IMR-90 (cell line): ENCODE data around the gene NUDT3. TPM values are rescaled to one million over a fixed set of nuclear protein-coding genes. Genes with fewer than 3 reads are reported as not detected.

Experiments
- ATAC-seq: fragments of 200-7000 bp; cut with Tn5 transposase; 2 replicates; pipeline ENCODE4 v1.9.1; 2020; ENCODE audit warnings: low read depth, mild to moderate bottlenecking, moderate library complexity
- BruUV-seq: library from RNA; stranded (reverse); fragments of 400-500 nt; replicated peaks from 2 replicates; lab custom pipeline; 2021; lab: Mats Ljungman, UMichigan
- CTCF ChIA-PET: fragments of 300-600 bp; formaldehyde crosslinking; extraction: SDS; loops from one replicate; lab custom pipeline; 2021; ENCODE audit warnings: antibody characterized with exemption; lab: Yijun Ruan, JAX
- POLR2A ChIA-PET: fragments of 300-600 bp; sonication (Branson Sonifier 250); formaldehyde crosslinking; loops from one replicate; lab custom pipeline; 2022; ENCODE audit warnings: antibody characterized with exemption; ENCODE audit not compliant: unreplicated experiment; lab: Charles Lee
- DNase-seq: peaks from one replicate; pipeline ENCODE4 v3.0.0; 2013
- H2AFZ ChIP-seq: replicated peaks from 2 replicates; pipeline ENCODE3; 2013; ENCODE audit warnings: low read length, mild to moderate bottlenecking; ENCODE audit not compliant: poor library complexity
- H2AK5ac ChIP-seq: 2 replicates; pipeline ENCODE4 v1.6.1; 2013; ENCODE audit warnings: low read depth, low read length, inconsistent platforms
- H2AK9ac ChIP-seq: replicated peaks from 2 replicates; pipeline ENCODE3; 2013; ENCODE audit warnings: mild to moderate bottlenecking, low read depth, low read length, moderate library complexity; ENCODE audit not compliant: poor library complexity
- H2BK120ac ChIP-seq: 2 replicates; pipeline ENCODE4 v1.6.1; 2013; ENCODE audit warnings: low read depth, low read length, inconsistent platforms
- H2BK15ac ChIP-seq: 3 replicates; pipeline ENCODE4 v1.6.1; 2013; ENCODE audit warnings: low read depth, low read length, inconsistent platforms
- H2BK20ac ChIP-seq: 2 replicates; pipeline ENCODE4 v1.6.1; 2013; ENCODE audit warnings: low read depth, mild to moderate bottlenecking, inconsistent platforms, low read length, moderate library complexity
- H2BK5ac ChIP-seq: 2 replicates; pipeline ENCODE4 v1.6.1; 2013; ENCODE audit warnings: mild to moderate bottlenecking, low read depth, low read length, inconsistent platforms; ENCODE audit not compliant: poor library complexity, severe bottlenecking
- H3K14ac ChIP-seq: replicated peaks from 2 replicates; pipeline ENCODE4 v1.6.1; 2013; ENCODE audit warnings: low read depth, low read length, inconsistent platforms
- H3K18ac ChIP-seq: 2 replicates; pipeline ENCODE4 v1.6.1; 2013; ENCODE audit warnings: low read depth, low read length, control low read depth
- H3K23ac ChIP-seq: 2 replicates; pipeline ENCODE4 v1.6.1; 2013; ENCODE audit warnings: low read depth, low read length, inconsistent platforms
- H3K27ac ChIP-seq: 2 replicates; pipeline ENCODE4 v1.5.1; 2013; ENCODE audit warnings: mild to moderate bottlenecking, control low read depth, low read length; ENCODE audit not compliant: insufficient read depth
- H3K27me3 ChIP-seq: 2 replicates; pipeline ENCODE4 v1.6.1; 2013; ENCODE audit warnings: low read length; ENCODE audit not compliant: control insufficient read depth, insufficient read depth
- H3K36me3 ChIP-seq: 2 replicates; pipeline ENCODE4 v1.6.1; 2013; ENCODE audit warnings: low read length, mixed read lengths; ENCODE audit not compliant: control insufficient read depth, insufficient read depth
- H3K4ac ChIP-seq: 2 replicates; pipeline ENCODE4 v1.6.1; 2013; ENCODE audit warnings: low read depth, low read length, inconsistent platforms
- H3K4me1 ChIP-seq: 2 replicates; pipeline ENCODE4 v1.6.1; 2013; ENCODE audit warnings: low read length, mixed read lengths; ENCODE audit not compliant: control insufficient read depth, insufficient read depth
- H3K4me2 ChIP-seq: 2 replicates; pipeline ENCODE4 v1.6.1; 2013; ENCODE audit warnings: low read depth, mild to moderate bottlenecking, control low read depth, low read length, moderate library complexity
- H3K4me3 ChIP-seq: 2 replicates; pipeline ENCODE4 v1.5.1; 2013; ENCODE audit warnings: low read depth, mild to moderate bottlenecking, control low read depth, low read length, moderate library complexity; ENCODE audit not compliant: insufficient read depth
- H3K56ac ChIP-seq: 2 replicates; pipeline ENCODE4 v1.6.1; 2013; ENCODE audit warnings: low read length, inconsistent platforms; ENCODE audit not compliant: insufficient read depth; ENCODE audit errors: extremely low read depth
- H3K79me1 ChIP-seq, 2 experiments: 2 replicates each; pipeline ENCODE4 v1.6.1; 2013; ENCODE audit warnings: low read length in 2 of 2, inconsistent platforms in 1 of 2, low read depth in 1 of 2
- H3K9ac ChIP-seq: 2 replicates; pipeline ENCODE4 v1.6.1; 2013; ENCODE audit warnings: low read depth, low read length, control low read depth
- H3K9me1 ChIP-seq: 2 replicates; pipeline ENCODE4 v1.6.1; 2013; ENCODE audit warnings: low read length, inconsistent platforms; ENCODE audit not compliant: insufficient read depth
- H3K9me3 ChIP-seq: 2 replicates; pipeline ENCODE4 v1.6.1; 2013; ENCODE audit warnings: low read length; ENCODE audit not compliant: control insufficient read depth, insufficient read depth
- H4K20me1 ChIP-seq: 2 replicates; pipeline ENCODE4 v1.6.1; 2013; ENCODE audit warnings: low read length, inconsistent platforms; ENCODE audit not compliant: insufficient read depth
- H4K5ac ChIP-seq: 2 replicates; pipeline ENCODE4 v1.6.1; 2013; ENCODE audit warnings: mild to moderate bottlenecking, low read depth, low read length, control low read depth
- H4K8ac ChIP-seq, 2 experiments: 2 replicates each; pipeline ENCODE4 v1.6.1; 2013; ENCODE audit warnings: low read depth in 2 of 2, low read length in 2 of 2, control low read depth in 1 of 2, inconsistent platforms in 1 of 2
- H4K91ac ChIP-seq: 2 replicates; pipeline ENCODE4 v1.6.1; 2013; ENCODE audit warnings: low read depth, low read length, inconsistent platforms; ENCODE audit not compliant: insufficient read depth
- MXI1 ChIP-seq: IDR thresholded peaks from 2 replicates; pipeline ENCODE4 v1.6.1; 2012; ENCODE audit warnings: low read depth, mild to moderate bottlenecking, low read length, moderate library complexity, borderline replicate concordance
- WGBS, 2 experiments: methylation state at CpG; one replicate each; pipeline versions ENCODE4 v1.1.5 to v1.1.7; 2013; ENCODE audit warnings: missing lambda C conversion rate in 2 of 2; ENCODE audit not compliant: insufficient read length in 1 of 2; ENCODE audit errors: extremely low coverage in 2 of 2; 5-methylcytosine and 5-hydroxymethylcytosine counted together
- dilution Hi-C: fragments of 300-500 bp; cut with HindIII; formaldehyde crosslinking; loops from one replicate; pipeline ENCODE4 v1.14.3; 2018; ENCODE audit warnings: low sequenced_read_pairs; ENCODE audit not compliant: unreplicated experiment
- in situ Hi-C: fragments of 300-500 bp; cut with MboI; formaldehyde crosslinking; loops from 3 replicates; pipeline ENCODE4 v1.14.3; 2019; ENCODE audit warnings: low sequenced_read_pairs, inconsistent platforms, mixed read lengths
- intact Hi-C: fragments of 100-400 bp; cut with micrococcal nuclease; formaldehyde crosslinking; loops from 2 replicates; pipeline ENCODE4 v1.10.0; 2022
- polyA plus RNA-seq, 3 experiments: library from polyadenylated mRNA; depleted of rRNA; stranded (reverse); fragments of >200 nt; gene quantifications; 2 replicates each; pipeline ENCODE4 v1.2.3, GENCODE V29; 2012; ENCODE audit warnings: low replicate concordance in 1 of 3
- total RNA-seq: library from RNA; depleted of rRNA; stranded (reverse); fragments of >200 nt; gene quantifications from 2 replicates; pipeline ENCODE4 v1.2.3, GENCODE V29; 2012
- TF ChIP-seq, protein P1 (sequence below): fragments of 150-350 bp; IDR thresholded peaks from 2 replicates; pipeline ENCODE4 v1.6.1; 2016; ENCODE audit warnings: low read depth, mild to moderate bottlenecking, low read length, moderate library complexity, borderline replicate concordance
- TF ChIP-seq, protein P2 (sequence below): fragments of 150-350 bp; IDR thresholded peaks from 2 replicates; pipeline ENCODE4 v1.6.1; 2017; ENCODE audit warnings: mild to moderate bottlenecking, antibody characterized with exemption, low read length, low read depth

Gene NUDT3
- total and polyA plus RNA-seq, 2 of the 4 experiments (the other 2 are of a cell fraction) = 10.1 to 17.2 TPM

DNA sequence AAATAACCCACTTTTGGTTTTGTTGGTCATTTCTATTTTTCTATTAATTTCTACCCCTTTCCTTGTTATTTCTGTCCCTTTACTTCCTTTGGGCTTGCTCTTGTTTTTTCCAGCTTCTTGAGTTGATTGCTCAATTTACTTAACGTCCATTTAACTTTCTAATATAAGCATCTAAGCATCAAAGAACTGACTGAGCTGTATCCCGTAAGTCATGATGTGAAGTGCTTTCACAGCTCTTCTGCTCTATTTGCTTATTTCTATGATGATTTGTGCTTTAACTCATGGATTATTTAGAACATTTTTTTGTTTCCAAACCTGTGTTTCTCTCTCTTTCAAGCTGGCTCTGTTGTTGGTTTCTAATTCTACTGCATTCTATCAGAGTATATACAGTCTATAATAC is 87.0 kb downstream of the NUDT3 start:
- TF ChIP-seq MXI1 = no peak
- TF ChIP-seq, protein P1, sequence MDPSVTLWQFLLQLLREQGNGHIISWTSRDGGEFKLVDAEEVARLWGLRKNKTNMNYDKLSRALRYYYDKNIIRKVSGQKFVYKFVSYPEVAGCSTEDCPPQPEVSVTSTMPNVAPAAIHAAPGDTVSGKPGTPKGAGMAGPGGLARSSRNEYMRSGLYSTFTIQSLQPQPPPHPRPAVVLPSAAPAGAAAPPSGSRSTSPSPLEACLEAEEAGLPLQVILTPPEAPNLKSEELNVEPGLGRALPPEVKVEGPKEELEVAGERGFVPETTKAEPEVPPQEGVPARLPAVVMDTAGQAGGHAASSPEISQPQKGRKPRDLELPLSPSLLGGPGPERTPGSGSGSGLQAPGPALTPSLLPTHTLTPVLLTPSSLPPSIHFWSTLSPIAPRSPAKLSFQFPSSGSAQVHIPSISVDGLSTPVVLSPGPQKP = no peak
- TF ChIP-seq, protein P2, sequence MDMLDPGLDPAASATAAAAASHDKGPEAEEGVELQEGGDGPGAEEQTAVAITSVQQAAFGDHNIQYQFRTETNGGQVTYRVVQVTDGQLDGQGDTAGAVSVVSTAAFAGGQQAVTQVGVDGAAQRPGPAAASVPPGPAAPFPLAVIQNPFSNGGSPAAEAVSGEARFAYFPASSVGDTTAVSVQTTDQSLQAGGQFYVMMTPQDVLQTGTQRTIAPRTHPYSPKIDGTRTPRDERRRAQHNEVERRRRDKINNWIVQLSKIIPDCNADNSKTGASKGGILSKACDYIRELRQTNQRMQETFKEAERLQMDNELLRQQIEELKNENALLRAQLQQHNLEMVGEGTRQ = no peak
- Histone ChIP-seq H3K4me2 (no peak overlapping the region), H4K5ac (no peak overlapping the region), H3K9me3 (no peaks in the 10 kb centered on the region), H3K9ac (no peak overlapping the region), H2AFZ (no peak overlapping the region), H2AK5ac (no peak overlapping the region), H3K27me3 (no peaks in the 10 kb centered on the region), H4K20me1 (peaks cover 28% of the 10 kb centered on the region), H4K8ac (no peak overlapping the region), H3K23ac (no peak overlapping the region), H3K14ac (no peak overlapping the region), H2BK5ac (no peak overlapping the region), H3K4me1 (peaks cover 6% of the 10 kb centered on the region), H3K36me3 (no peaks in the 10 kb centered on the region), H2BK20ac (no peak overlapping the region), H3K4me3 (no peak overlapping the region), H3K27ac (no peak overlapping the region), H3K79me1 (peaks cover 27 to 64% of the 10 kb centered on the region in 2 experiments), H4K91ac (no peak overlapping the region), H2BK15ac (no peak overlapping the region), H2AK9ac (no peak overlapping the region), H3K4ac (no peak overlapping the region), H3K9me1 (peaks cover 3% of the 10 kb centered on the region; the same call in 1 of the 2 replicates), H3K56ac (no peak overlapping the region), H3K18ac (no peak overlapping the region), H2BK120ac (no peak overlapping the region)
- ChIA-PET POLR2A (no interaction called here), CTCF (no interaction called here)
- no peak for ATAC-seq
- in situ Hi-C loops (no loop called here), intact Hi-C loops (loop anchor here (5.0 kb wide), 2 partner anchors 47 to 87 kb away; partner anchors contain the start of gene NUDT3), dilution Hi-C loops (no loop called here)
- no CpG with 5 or more reads among the region's 2 CpGs for whole genome bisulfite sequencing, 2 experiments
- no TSS peak for BruUV-seq
- no peak for DNase-seq
